Measurements from ENCODE around the gene THBS2. TPM values are rescaled to one million over a fixed set of nuclear protein-coding genes. Genes with fewer than 3 reads are reported as not detected.

THBS2 gene
- total RNA-seq, 2 experiments from 2014 or later, result not detected

DNA sequence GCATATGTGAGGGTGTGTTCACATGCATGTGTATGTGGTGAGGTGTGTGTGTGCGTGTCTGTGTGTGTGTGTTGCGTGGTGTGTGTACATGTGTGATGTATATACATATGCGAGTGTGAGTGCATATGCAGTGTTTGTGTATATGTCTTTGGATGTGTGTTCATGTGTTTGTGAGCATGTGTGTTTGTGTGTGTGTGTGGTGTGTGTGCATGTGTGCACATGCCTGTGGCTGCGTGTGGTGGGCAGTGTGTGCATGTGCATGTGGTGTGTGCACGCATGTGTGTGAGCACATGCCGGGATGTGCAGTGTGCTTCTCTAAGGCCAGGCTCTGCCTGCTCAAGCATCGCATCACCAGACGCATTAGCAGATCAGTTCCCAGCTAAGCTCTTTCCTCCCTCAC lies 5.7 kb downstream of the THBS2 start:
- Mint-ChIP-seq H3K4me3 (no peak overlapping the region), H3K27me3 (peaks cover 34% of the 10 kb centered on the region), H3K9me3 (no peaks in the 10 kb centered on the region), H3K27ac (no peak overlapping the region), H3K36me3 (no peaks in the 10 kb centered on the region), H3K4me1 (peaks cover 7% of the 10 kb centered on the region)
- DNase-seq, result no peak

DNA sequence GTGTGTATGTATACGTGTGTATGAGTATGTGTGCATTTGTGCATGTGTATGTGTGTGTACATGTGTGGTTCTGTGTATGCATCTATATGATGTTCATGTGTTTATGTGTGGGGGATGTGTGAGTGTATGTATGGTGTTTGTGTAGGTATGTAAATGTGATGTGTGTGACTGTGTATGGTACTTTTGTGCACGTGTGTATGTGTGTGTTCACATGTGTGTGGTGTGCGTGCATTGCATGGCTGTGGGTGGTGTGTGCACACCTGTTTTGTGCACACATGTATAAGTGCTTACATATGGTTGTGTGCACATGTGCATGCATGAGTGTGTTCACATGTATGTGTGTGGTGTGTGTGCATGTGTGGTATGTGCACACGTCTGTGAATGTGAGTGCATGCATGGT lies 6.2 kb downstream of the THBS2 start:
- Mint-ChIP-seq H3K27ac (no peak overlapping the region), H3K27me3 (peaks cover 28% of the 10 kb centered on the region), H3K36me3 (no peaks in the 10 kb centered on the region), H3K9me3 (no peaks in the 10 kb centered on the region), H3K4me1 (peaks cover 3% of the 10 kb centered on the region), H3K4me3 (no peak overlapping the region)
- no peak for DNase-seq

GRCh38 chr6:169246445-169246844 lies 7.2 kb downstream of the THBS2 start:
- Mint-ChIP-seq H3K27ac (no peak overlapping the region), H3K4me3 (no peak overlapping the region), H3K36me3 (no peaks in the 10 kb centered on the region), H3K4me1 (no peaks in the 10 kb centered on the region), H3K9me3 (no peaks in the 10 kb centered on the region), H3K27me3 (peaks cover 18% of the 10 kb centered on the region)
- DNase-seq, result no peak

DNA sequence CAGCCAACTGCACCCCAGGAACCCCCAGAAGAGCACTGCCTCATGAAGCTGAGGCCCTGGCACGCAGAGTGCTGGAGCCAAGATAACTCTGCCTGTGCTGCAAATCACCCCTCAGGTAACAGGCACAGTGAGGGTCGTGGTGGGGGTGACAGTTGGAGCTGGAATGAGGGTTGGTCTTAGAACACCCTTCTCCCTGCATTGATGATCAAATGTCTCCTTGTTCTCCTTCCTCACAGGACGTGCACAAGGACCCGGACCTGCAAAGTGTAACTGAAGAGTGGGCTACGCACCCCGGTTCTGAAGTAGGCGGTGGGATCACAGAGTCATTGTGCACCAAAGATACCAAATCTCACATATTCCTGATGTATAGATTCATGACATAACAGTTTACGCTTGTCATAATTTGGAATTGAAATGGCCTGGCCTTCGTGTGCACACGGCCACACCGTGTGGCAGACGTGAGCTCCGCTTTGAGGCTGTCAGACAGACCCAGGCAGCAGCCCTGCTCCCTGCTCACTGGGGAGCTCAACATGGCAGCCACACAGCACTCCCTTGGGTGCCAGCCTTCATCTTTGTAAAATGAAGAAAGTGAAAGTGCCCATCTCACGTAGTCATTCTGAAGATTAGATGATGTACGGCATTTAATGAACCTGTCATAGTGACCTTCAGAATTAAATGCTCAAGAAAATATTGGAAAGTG lies 8.8 kb downstream of the THBS2 start:
- DNase-seq, result no peak
- H3K9me3 Mint-ChIP-seq, result no peaks in the 10 kb centered on the region
- H3K36me3 Mint-ChIP-seq, result no peaks in the 10 kb centered on the region
- H3K4me1 Mint-ChIP-seq, result no peaks in the 10 kb centered on the region
- no peak overlapping the region for H3K27ac Mint-ChIP-seq
- no peak overlapping the region for H3K4me3 Mint-ChIP-seq
- H3K27me3 Mint-ChIP-seq, result peaks cover 3% of the 10 kb centered on the region

- Mint-ChIP-seq H3K4me3 (no peak overlapping the region), H3K36me3 (no peaks in the 10 kb centered on the region), H3K4me1 (no peaks in the 10 kb centered on the region), H3K27me3 (no peaks in the 10 kb centered on the region), H3K9me3 (no peaks in the 10 kb centered on the region), H3K27ac (no peak overlapping the region)
- DNase-seq, result no peak
Measured at GRCh38 chr6:169243661-169244060, 10.0 kb downstream of the THBS2 start.

- H3K36me3 Mint-ChIP-seq, result no peaks in the 10 kb centered on the region
- no peak for DNase-seq
- H3K4me1 Mint-ChIP-seq, result no peaks in the 10 kb centered on the region
- H3K27me3 Mint-ChIP-seq, result no peaks in the 10 kb centered on the region
- no peak overlapping the region for H3K4me3 Mint-ChIP-seq
- no peak overlapping the region for H3K27ac Mint-ChIP-seq
- H3K9me3 Mint-ChIP-seq, result no peaks in the 10 kb centered on the region
Measured at GRCh38 chr6:169243186-169243585, 10.5 kb downstream of the THBS2 start.

- no peak for DNase-seq
- Mint-ChIP-seq H3K27me3 (no peaks in the 10 kb centered on the region), H3K36me3 (no peaks in the 10 kb centered on the region), H3K27ac (no peak overlapping the region), H3K4me1 (no peaks in the 10 kb centered on the region), H3K4me3 (no peak overlapping the region), H3K9me3 (no peaks in the 10 kb centered on the region)
Measured at GRCh38 chr6:169241688-169242350, 11.8 kb downstream of the THBS2 start.

GRCh38 chr6:169240591-169241390 lies 12.9 kb downstream of the THBS2 start:
- Mint-ChIP-seq H3K27me3 (no peaks in the 10 kb centered on the region), H3K36me3 (no peaks in the 10 kb centered on the region), H3K9me3 (no peaks in the 10 kb centered on the region), H3K27ac (no peak overlapping the region), H3K4me1 (no peaks in the 10 kb centered on the region), H3K4me3 (no peak overlapping the region)
- no peak for DNase-seq

DNA sequence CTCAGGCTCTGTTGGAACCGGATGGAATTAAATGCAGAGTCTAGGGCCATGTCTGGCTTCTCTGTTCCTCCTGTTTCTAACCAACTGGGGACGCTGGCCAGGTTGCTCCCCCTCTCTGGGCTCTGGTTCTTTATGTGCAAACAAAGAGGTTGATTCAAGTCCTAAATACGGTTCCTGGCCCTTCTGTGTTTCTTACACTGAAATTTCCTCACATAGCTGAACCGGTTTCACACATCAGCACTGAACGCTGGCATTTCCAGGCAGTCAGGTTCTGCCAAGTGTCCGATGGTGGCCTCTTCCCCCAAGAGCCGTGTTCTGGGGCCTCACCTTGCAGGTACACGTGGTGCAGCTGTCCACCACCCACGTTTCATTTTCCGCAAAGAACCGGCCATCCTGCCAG lies 13.5 kb downstream of the THBS2 start:
- no peak overlapping the region for H3K27ac Mint-ChIP-seq
- no peaks in the 10 kb centered on the region for H3K27me3 Mint-ChIP-seq
- no peaks in the 10 kb centered on the region for H3K36me3 Mint-ChIP-seq
- no peak overlapping the region for H3K4me3 Mint-ChIP-seq
- H3K9me3 Mint-ChIP-seq, result no peaks in the 10 kb centered on the region
- no peaks in the 10 kb centered on the region for H3K4me1 Mint-ChIP-seq
- DNase-seq, result no peak

DNA sequence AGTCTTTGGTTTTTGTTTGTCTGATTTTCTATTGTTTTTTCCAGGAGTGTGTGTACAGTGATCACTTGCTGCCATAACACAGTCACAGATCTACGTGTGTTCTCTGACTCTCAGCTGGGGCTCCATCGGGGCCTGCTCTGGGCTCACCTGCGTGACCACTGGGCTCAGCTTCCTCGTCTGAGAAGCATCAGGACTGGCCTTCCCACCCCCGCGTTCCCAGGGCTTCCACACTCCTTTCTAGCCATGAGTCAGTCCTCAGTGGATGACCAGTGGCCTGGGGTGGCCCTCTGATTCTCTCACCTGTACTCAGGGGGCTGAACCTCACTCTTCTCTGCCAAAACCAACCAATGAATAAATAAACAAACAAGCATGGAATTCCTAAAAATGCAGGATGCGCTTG lies 14.5 kb downstream of the THBS2 start:
- no peak overlapping the region for H3K4me3 Mint-ChIP-seq
- no peaks in the 10 kb centered on the region for H3K4me1 Mint-ChIP-seq
- no peak for DNase-seq
- H3K9me3 Mint-ChIP-seq, result peaks cover 2% of the 10 kb centered on the region
- H3K27me3 Mint-ChIP-seq, result no peaks in the 10 kb centered on the region
- H3K36me3 Mint-ChIP-seq, result peaks cover 2% of the 10 kb centered on the region
- no peak overlapping the region for H3K27ac Mint-ChIP-seq

GRCh38 chr6:169238766-169239165 lies 14.9 kb downstream of the THBS2 start:
- no peak for DNase-seq
- H3K27me3 Mint-ChIP-seq, result no peaks in the 10 kb centered on the region
- peaks cover 3% of the 10 kb centered on the region for H3K36me3 Mint-ChIP-seq
- no peak overlapping the region for H3K27ac Mint-ChIP-seq
- peaks cover 6% of the 10 kb centered on the region for H3K9me3 Mint-ChIP-seq
- no peaks in the 10 kb centered on the region for H3K4me1 Mint-ChIP-seq
- H3K4me3 Mint-ChIP-seq, result no peak overlapping the region

DNA sequence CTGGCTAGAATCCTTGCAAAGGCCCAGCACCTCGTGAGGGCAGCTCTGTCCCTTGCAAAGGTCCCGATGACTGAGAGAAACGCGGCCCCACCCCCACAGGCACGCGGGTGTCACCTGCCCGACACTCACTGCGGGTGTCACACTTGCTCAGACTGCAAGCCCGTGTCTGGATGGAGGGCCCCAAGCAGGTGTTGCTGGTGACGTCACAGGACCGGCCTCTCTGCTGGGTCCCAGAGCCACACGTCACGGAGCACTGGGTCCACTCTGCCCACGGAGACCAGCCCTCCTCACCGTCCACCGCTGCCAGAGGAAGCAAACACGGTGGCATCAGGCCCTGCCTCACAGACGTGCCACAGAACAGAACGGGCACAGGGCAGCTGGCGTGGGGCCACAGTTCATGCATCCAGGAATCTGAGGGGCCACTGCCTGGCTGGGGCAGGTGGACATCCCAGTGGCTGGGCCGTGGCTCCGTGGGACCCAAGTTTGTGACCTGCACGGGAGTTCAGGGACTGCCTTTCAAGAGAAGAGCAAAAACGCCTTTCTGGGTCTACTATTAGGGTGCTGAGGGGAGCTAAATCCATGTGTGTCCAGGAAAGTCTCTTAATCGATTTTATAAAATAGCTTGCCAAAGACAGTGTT lies 16.0 kb downstream of the THBS2 start:
- no peaks in the 10 kb centered on the region for H3K4me1 Mint-ChIP-seq
- DNase-seq, result no peak
- no peaks in the 10 kb centered on the region for H3K27me3 Mint-ChIP-seq
- peaks cover 3% of the 10 kb centered on the region for H3K36me3 Mint-ChIP-seq
- H3K9me3 Mint-ChIP-seq, result peaks cover 13% of the 10 kb centered on the region
- no peak overlapping the region for H3K27ac Mint-ChIP-seq
- H3K4me3 Mint-ChIP-seq, result no peak overlapping the region

- DNase-seq, result no peak
- H3K36me3 Mint-ChIP-seq, result peaks cover 3% of the 10 kb centered on the region
- no peak overlapping the region for H3K27ac Mint-ChIP-seq
- H3K9me3 Mint-ChIP-seq, result peaks cover 13% of the 10 kb centered on the region
- H3K27me3 Mint-ChIP-seq, result no peaks in the 10 kb centered on the region
- no peaks in the 10 kb centered on the region for H3K4me1 Mint-ChIP-seq
- no peak overlapping the region for H3K4me3 Mint-ChIP-seq
Measured at GRCh38 chr6:169236988-169237387, 16.7 kb downstream of the THBS2 start.

DNA sequence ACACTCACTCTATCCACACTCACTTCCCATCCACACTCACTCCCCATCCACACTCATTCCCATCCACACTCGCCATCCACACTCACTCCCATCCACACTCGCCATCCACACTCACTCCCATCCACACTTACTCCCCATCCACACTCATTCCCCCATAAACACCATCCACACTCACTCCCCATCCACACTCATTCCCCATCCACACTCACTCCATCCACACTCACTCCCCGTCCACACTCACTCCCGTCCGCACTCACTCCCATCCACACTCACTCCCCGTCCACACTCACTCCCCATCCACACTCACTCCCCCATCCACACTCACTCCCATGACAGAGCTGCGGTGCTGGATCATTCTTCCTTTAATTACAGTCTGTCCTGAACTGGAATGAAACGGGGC lies 17.1 kb downstream of the THBS2 start:
- peaks cover 3% of the 10 kb centered on the region for H3K36me3 Mint-ChIP-seq
- DNase-seq, result no peak
- peaks cover 13% of the 10 kb centered on the region for H3K9me3 Mint-ChIP-seq
- no peak overlapping the region for H3K4me3 Mint-ChIP-seq
- no peaks in the 10 kb centered on the region for H3K4me1 Mint-ChIP-seq
- H3K27ac Mint-ChIP-seq, result no peak overlapping the region
- H3K27me3 Mint-ChIP-seq, result no peaks in the 10 kb centered on the region

- no peaks in the 10 kb centered on the region for H3K4me1 Mint-ChIP-seq
- no peaks in the 10 kb centered on the region for H3K27me3 Mint-ChIP-seq
- no peak for DNase-seq
- no peak overlapping the region for H3K27ac Mint-ChIP-seq
- H3K36me3 Mint-ChIP-seq, result peaks cover 3% of the 10 kb centered on the region
- peaks cover 13% of the 10 kb centered on the region for H3K9me3 Mint-ChIP-seq
- H3K4me3 Mint-ChIP-seq, result no peak overlapping the region
Measured at GRCh38 chr6:169235286-169235685, 18.4 kb downstream of the THBS2 start.

All from activated naive CD8-positive, alpha-beta T cell treated with anti-CD3 and anti-CD28 coated beads for 36 hours (primary cell).